ENCODE measurements around the gene SMPD4.
"Not testable (repeated sequence)": the region's sequence is repeated elsewhere in the genome, so short reads cannot be mapped to it uniquely, and the experiment has no call there.

SMPD4 gene

DNA sequence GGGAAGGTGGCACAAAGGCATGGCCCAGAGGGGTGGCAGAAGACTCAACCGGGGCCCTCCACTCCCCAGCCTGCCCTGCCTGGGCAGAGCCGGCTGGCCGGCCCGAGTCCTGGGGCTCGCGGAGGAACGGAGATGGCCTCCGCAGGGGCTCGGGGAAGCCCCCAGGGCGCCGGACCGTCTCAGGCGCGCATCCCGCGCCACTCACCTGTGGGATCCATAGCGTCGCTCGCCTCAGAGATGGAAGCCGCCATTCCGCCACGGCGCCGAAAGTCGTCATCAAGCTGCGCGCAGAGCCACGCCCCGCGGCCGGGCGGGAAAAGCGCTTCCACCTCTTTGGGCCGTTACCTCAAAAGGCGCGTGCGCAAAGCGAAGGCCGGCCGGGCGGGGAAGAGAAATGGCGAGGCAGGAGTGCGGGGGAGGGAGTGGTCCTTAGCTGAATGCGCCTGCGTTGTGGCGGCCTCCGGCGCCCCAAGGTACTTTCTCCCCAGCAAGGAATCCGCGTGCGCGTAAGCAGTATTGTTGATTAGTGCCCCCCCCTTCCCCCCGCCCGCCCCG lies at the start of gene SMPD4:
TSS of gene SMPD4 (minus strand) at position 278 of the 555 bp plus-strand sequence. CDS start 5,010 bp downstream, outside the sequence.
- no peak for TF ChIP-seq GATA1 (IDR thresholded peaks at IDR 0.05; ENCODE audit: low read depth, low read length)
- peak; percentile 62 for TF ChIP-seq POLR2A (IDR thresholded peaks at IDR 0.05; ENCODE audit: low read length)
- DNase-seq: peak; percentile 96 to 98

DNA sequence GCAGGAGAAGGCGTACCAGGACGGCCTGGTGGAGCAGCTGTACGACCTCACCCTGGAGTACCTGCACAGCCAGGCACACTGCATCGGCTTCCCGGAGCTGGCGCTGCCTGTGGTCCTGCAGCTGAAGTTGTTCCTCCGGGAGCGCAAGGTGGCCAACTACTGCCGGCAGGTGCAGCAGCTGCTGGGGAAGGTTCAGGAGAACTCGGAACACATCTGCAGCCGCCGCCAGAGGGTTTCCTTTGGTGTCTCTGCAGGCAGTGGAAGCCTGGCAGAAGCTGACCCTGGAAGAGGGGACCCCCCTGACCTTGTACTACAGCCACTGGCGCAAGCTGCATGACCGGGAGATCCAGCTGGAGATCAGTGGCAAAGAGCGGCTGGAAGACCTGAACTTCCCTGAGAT lies 49.5 kb upstream of the SMPD4 start:
- not testable (repeated sequence) for DNase-seq

GRCh38 chr2:130230376-130230775 lies 49.0 kb upstream of the SMPD4 start:
- not testable (repeated sequence) for DNase-seq

DNA sequence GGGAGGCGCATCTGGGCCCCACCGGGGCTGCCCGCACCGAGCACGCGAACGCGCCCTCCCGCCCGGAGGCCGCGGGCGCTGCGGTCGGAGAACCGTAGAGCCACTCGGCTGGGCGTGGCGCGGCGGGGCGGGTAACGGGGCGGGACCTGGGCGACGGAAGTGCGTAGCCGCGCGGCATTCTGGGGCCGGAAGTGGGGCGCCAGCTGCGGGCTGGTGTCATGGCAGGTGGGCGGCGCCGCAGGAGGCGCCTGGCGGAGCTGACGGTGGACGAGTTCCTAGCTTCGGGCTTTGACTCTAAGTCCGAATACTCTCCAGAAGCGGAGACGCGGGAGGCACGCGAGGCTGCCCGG lies 47.7 kb upstream of the SMPD4 start:
- DNase-seq: peak in 1 of 2 experiments; percentile 3

DNA sequence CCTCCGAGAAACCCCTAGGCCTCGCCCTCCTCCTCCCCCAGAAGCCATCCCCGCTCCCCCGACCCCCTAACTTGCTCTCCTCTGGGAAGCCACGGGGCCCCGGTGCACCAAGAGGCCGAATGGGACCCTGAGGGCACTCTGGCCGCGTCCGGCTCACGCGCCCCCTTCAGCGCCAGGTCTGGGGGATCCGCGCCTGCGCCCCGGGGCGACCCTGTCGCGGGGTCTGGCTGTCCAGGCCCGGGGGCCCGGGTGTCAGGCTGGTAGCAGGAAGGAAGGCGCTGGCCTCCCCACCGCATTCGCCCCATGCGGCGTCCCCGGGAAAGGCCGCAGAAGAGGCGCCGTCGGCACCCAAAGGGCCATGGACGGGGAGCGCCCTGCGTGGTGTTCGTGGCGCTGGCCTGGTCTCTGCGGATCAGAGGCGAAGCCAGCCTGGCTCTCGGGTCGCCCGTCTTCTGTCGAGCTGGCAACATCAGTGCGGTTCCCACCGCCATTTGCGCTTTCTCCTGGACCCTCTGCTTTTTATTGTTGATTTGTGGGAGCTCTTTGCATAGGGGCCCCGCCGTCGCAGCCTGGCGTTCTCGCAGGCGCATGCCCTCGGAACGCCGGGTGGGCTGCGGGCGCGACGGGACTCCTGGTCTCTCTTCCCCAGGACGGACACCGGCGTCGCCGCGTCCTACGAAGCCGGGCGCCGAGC lies 47.2 kb upstream of the SMPD4 start:
- DNase-seq: not testable (repeated sequence)

GRCh38 chr2:130228005-130228404 lies 46.6 kb upstream of the SMPD4 start:
- not testable (repeated sequence) for DNase-seq

GRCh38 chr2:130222523-130222922 lies 41.1 kb upstream of the SMPD4 start:
- DNase-seq: not testable (repeated sequence)

DNA sequence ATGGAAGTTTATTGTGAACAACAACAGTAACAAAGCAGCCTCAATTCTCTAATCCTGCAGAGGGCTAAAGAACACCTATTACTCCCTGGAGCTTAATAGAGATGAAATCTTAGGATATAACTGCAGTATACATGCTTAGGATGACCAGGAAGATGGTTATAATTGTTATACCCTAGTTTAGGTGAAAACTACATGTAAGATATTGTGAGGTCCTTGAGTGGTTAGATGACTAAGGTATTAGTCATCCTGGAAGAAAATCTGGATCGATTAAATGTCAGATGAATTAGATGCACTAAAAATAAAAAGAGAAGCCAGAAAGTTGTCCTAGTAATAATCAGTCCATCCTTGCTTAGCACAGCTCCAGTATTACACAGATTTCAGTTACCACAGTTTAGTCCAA lies 39.1 kb upstream of the SMPD4 start:
- DNase-seq: not testable (repeated sequence)

GRCh38 chr2:130219147-130219546 lies 37.7 kb upstream of the SMPD4 start:
- DNase-seq: not testable (repeated sequence)

- DNase-seq: not testable (repeated sequence)
Observed at GRCh38 chr2:130207051-130207450, 25.6 kb upstream of the SMPD4 start.

GRCh38 chr2:130203150-130203549 lies 21.7 kb upstream of the SMPD4 start:
- DNase-seq: peak; percentile 24 to 37

GRCh38 chr2:130202518-130202917 lies 21.1 kb upstream of the SMPD4 start:
- peak; percentile 83 to 84 for DNase-seq

- TF ChIP-seq POLR2A (IDR thresholded peaks at IDR 0.05; ENCODE audit: low read length) (no peak), GATA1 (IDR thresholded peaks at IDR 0.05; ENCODE audit: low read depth, low read length) (no peak)
- DNase-seq: no peak
Observed at GRCh38 chr2:130198343-130198742, 16.9 kb upstream of the SMPD4 start, which contains the start of gene TUBA3E. Gene TUBA3E (minus strand): TSS chr2:130198439. CDS start chr2:130198360, 79 bp downstream.

DNA sequence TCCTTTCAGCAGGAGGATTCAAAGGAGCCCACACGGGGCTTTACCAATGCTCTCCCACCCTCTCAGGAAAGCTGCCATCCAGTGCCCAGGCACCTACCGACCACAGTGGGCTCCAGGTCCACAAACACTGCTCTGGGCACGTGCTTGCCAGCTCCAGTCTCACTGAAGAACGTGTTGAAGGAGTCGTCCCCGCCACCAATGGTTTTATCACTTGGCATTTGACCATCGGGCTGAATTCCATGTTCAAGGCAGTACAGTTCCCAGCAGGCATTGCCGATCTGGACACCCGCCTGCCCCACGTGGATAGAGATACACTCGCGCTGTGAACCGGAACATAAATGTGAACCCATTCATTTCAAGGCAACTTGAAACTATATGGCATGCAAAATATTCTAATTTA lies 14.7 kb upstream of the SMPD4 start:
- DNase-seq: not testable (repeated sequence)

DNA sequence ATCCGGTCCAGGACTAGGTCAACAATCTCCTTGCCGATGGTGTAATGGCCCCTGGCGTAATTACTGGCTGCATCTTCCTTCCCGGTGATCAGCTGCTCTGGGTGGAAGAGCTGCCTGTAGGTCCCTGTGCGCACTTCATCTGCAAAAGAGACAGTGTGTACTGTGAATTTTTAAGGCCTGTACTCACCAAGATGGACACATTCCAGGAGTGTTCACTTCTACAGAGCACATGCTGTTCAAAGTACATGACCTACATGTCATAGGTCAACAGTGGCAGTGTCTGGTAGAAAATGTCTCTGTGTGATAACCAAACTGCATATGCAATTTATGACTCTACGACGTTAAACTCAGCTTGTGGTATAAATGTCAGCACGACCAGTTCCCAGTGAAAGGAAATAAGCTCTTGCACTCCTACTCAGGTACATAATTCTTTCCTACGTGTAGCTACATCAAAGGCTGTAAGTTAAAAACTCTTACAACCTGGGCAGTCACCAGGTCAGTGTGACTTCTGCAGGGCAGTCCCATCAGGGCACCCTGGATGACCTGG lies 13.8 kb upstream of the SMPD4 start:
- not testable (repeated sequence) for DNase-seq

DNA sequence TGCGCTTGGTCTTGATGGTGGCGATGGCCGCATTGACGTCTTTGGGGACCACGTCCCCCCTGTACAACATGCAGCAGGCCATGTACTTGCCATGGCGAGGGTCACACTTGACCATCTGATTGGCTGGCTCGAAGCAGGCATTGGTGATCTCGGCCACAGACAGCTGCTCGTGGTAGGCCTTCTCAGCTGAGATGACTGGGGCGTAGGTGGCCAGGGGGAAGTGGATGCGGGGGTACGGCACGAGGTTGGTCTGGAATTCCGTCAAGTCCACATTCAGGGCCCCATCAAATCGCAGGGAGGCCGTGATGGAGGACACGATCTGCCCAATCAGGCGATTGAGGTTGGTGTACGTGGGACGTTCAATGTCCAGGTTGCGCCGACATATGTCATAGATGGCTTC lies 12.4 kb upstream of the SMPD4 start:
- not testable (repeated sequence) for DNase-seq

- not testable (repeated sequence) for DNase-seq
Observed at GRCh38 chr2:130192451-130192850, 11.0 kb upstream of the SMPD4 start.

DNA sequence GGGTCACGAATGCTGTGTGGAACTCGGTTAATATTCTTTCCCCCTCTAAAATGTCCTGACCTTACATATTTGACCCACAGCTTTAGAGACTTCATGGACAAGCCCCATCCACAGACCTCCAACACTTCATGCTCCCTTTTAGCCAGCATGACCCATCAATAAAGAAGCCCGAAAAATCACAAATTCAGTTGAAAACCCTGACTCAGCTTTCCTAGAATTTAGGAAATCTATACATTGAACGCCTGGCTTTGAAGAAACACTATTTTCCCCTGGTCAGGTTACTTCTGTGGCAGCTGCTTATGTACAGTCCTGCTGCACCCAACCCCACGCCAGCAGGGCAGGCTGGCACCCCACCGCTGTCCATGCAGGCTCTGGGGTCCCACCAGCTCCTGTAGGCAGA lies 9.9 kb upstream of the SMPD4 start:
- DNase-seq: not testable (repeated sequence)
